AG09309 (cell line): ENCODE data around the gene PCDHB5.
A peak's percentile ranks its signal among the peaks of the same experiment; 100 is the strongest.
"Not testable (repeated sequence)": the region's sequence is repeated elsewhere in the genome, so short reads cannot be mapped to it uniquely, and the experiment has no call there.

Source experiments
- DNase-seq: peaks from one replicate; pipeline ENCODE4 v3.0.0-alpha.2; 2010; ENCODE audit warnings: low read depth
- H3K4me3 ChIP-seq: 2 replicates; pipeline ENCODE4 v1.5.1; 2011; ENCODE audit warnings: mild to moderate bottlenecking, low read depth, low read length, moderate library complexity; ENCODE audit not compliant: control insufficient read depth
- CTCF ChIP-seq: IDR thresholded peaks from 2 replicates; pipeline ENCODE4 v1.5.1; 2011; ENCODE audit warnings: mild to moderate bottlenecking, low read depth, low read length, inconsistent platforms; ENCODE audit not compliant: insufficient read depth, control insufficient read depth; ENCODE audit errors: missing control alignments

PCDHB5 gene

GRCh38 chr5:141135030-141135717 lies at the start of gene PCDHB5:
TSS of gene PCDHB5 (plus strand) at chr5:141135206. CDS start at chr5:141135435, 229 bp downstream.
- peak; percentile 70 for TF ChIP-seq CTCF
- H3K4me3 ChIP-seq: peak within 1 kb of the TSS; percentile 41
- DNase-seq: no peak

GRCh38 chr5:141094481-141095262 lies 40.3 kb upstream of the PCDHB5 start, which contains the start of gene PCDHB2:
TSS of gene PCDHB2 (plus strand) at chr5:141094615. CDS start at chr5:141094791, 176 bp downstream.
- peak; percentile 55 for DNase-seq
- peak; percentile 49 for TF ChIP-seq CTCF
- peak within 1 kb of the TSS; percentile 51 for H3K4me3 ChIP-seq

GRCh38 chr5:141095263-141095641 lies 39.8 kb upstream of the PCDHB5 start:
- TF ChIP-seq CTCF: no peak
- peak overlapping the region; percentile 51 for H3K4me3 ChIP-seq
- no peak for DNase-seq

GRCh38 chr5:141096181-141096580 lies 38.8 kb upstream of the PCDHB5 start:
- DNase-seq, H3K4me3 ChIP-seq: not testable (repeated sequence)

GRCh38 chr5:141096586-141096985 lies 38.4 kb upstream of the PCDHB5 start:
- DNase-seq, H3K4me3 ChIP-seq: not testable (repeated sequence)

GRCh38 chr5:141100243-141100805 lies 34.7 kb upstream of the PCDHB5 start, which contains the start of gene PCDHB3:
TSS of gene PCDHB3 (plus strand) at chr5:141100473. CDS start at chr5:141100650, 177 bp downstream.
- TF ChIP-seq CTCF: peak; percentile 47
- no peak within 1 kb of the TSS for H3K4me3 ChIP-seq
- peak; percentile 32 for DNase-seq

GRCh38 chr5:141101059-141101458 lies 33.9 kb upstream of the PCDHB5 start:
- H3K4me3 ChIP-seq: no peak overlapping the region
- DNase-seq: no peak
- TF ChIP-seq CTCF: no peak

- not testable (repeated sequence) for DNase-seq, H3K4me3 ChIP-seq
These were observed 32.9 kb upstream of the PCDHB5 start for GRCh38 chr5:141102070-141102469.

GRCh38 chr5:141102471-141102870 lies 32.5 kb upstream of the PCDHB5 start:
- not testable (repeated sequence) for H3K4me3 ChIP-seq, DNase-seq
